ENCODE results near the gene TAC1.

- TF ChIP-seq CTCF (conservative IDR thresholded peaks at IDR 0.05; ENCODE audit: low read length) (no peak), EZH2phosphoT487 (IDR thresholded peaks at IDR 0.05; ENCODE audit: borderline replicate concordance) (no peak)
Measured at GRCh38 chr7:97770850-97771249, 39.0 kb downstream of the TAC1 start.
